ENCODE measurements around the gene OR6V1. TPM values are rescaled to one million over a fixed set of nuclear protein-coding genes. Genes with fewer than 3 reads are reported as not detected.
A peak's percentile ranks its signal among the peaks of the same experiment; 100 is the strongest.
"Not testable (repeated sequence)": the region's sequence is repeated elsewhere in the genome, so short reads cannot be mapped to it uniquely, and the experiment has no call there.

Gene OR6V1
- total RNA-seq, 1 donor: not detected

GRCh38 chr7:143042159-143042789 is 9.9 kb upstream of the OR6V1 start:
- DNase-seq (ENCODE audit: low read depth in 2 of 3, low spot score in 2 of 3): no peak

GRCh38 chr7:143042790-143043271 is 9.3 kb upstream of the OR6V1 start:
- no peak for DNase-seq (ENCODE audit: low read depth in 2 of 3, low spot score in 2 of 3)

GRCh38 chr7:143043391-143043790 is 8.8 kb upstream of the OR6V1 start:
- no peak for DNase-seq (ENCODE audit: low read depth in 2 of 3, low spot score in 2 of 3)

GRCh38 chr7:143046426-143046851 is 5.7 kb upstream of the OR6V1 start:
- DNase-seq (ENCODE audit: low read depth in 2 of 3, low spot score in 2 of 3): no peak

GRCh38 chr7:143047326-143047725 is 4.8 kb upstream of the OR6V1 start:
- peak in 1 of 3 donors; percentile 14 for DNase-seq (ENCODE audit: low read depth in 2 of 3, low spot score in 2 of 3)

- DNase-seq (ENCODE audit: low read depth in 2 of 3, low spot score in 2 of 3): no peak
Observed at GRCh38 chr7:143048827-143049226, 3.3 kb upstream of the OR6V1 start.

GRCh38 chr7:143049362-143049761 is 2.8 kb upstream of the OR6V1 start:
- no peak for DNase-seq (ENCODE audit: low read depth in 2 of 3, low spot score in 2 of 3)

- DNase-seq (ENCODE audit: low read depth in 2 of 3, low spot score in 2 of 3): no peak
Observed at GRCh38 chr7:143050931-143051330, 1.2 kb upstream of the OR6V1 start.

- DNase-seq (ENCODE audit: low read depth in 2 of 3, low spot score in 2 of 3): no peak
Observed at GRCh38 chr7:143054621-143055020, 2.5 kb downstream of the OR6V1 start.

GRCh38 chr7:143055754-143056153 is 3.6 kb downstream of the OR6V1 start:
- DNase-seq (ENCODE audit: low read depth in 2 of 3, low spot score in 2 of 3): no peak

GRCh38 chr7:143063741-143064140 is 11.6 kb downstream of the OR6V1 start:
- DNase-seq (ENCODE audit: low read depth in 2 of 3, low spot score in 2 of 3): no peak

GRCh38 chr7:143068446-143068845 is 16.3 kb downstream of the OR6V1 start:
- DNase-seq (ENCODE audit: low read depth in 2 of 3, low spot score in 2 of 3): no peak

- no peak for DNase-seq (ENCODE audit: low read depth in 2 of 3, low spot score in 2 of 3)
Observed at GRCh38 chr7:143069912-143070500, 17.9 kb downstream of the OR6V1 start.

GRCh38 chr7:143073556-143073955 is 21.4 kb downstream of the OR6V1 start:
- DNase-seq (ENCODE audit: low read depth in 2 of 3, low spot score in 2 of 3): no peak

- no peak for DNase-seq (ENCODE audit: low read depth in 2 of 3, low spot score in 2 of 3)
Observed at GRCh38 chr7:143074141-143074540, 22.0 kb downstream of the OR6V1 start.

- peak in 1 of 3 donors; percentile 2 for DNase-seq (ENCODE audit: low read depth in 2 of 3, low spot score in 2 of 3)
Observed at GRCh38 chr7:143085109-143085508, 33.0 kb downstream of the OR6V1 start.

GRCh38 chr7:143085610-143086009 is 33.5 kb downstream of the OR6V1 start:
- DNase-seq (ENCODE audit: low read depth in 2 of 3, low spot score in 2 of 3): not testable (repeated sequence)

GRCh38 chr7:143088549-143089231 is 36.5 kb downstream of the OR6V1 start:
- not testable (repeated sequence) for DNase-seq (ENCODE audit: low read depth in 2 of 3, low spot score in 2 of 3)

- no peak for DNase-seq (ENCODE audit: low read depth in 2 of 3, low spot score in 2 of 3)
Observed at GRCh38 chr7:143096146-143096545, 44.0 kb downstream of the OR6V1 start.

GRCh38 chr7:143099579-143099978 is 47.4 kb downstream of the OR6V1 start:
- not testable (repeated sequence) for DNase-seq (ENCODE audit: low read depth in 2 of 3, low spot score in 2 of 3)
